SU-DHL-6 (cell line): ENCODE data around the gene COL4A2.

Experiments
- H2AFZ ChIP-seq: fragments of 200-600 bp; sonication (generic); 2 replicates; pipeline ENCODE4 v1.6.1; 2014; ENCODE audit warnings: low read depth, mild to moderate bottlenecking, moderate library complexity, mixed read lengths, antibody characterized with exemption, low read length; ENCODE audit not compliant: severe bottlenecking
- H3F3A ChIP-seq: fragments of 200-600 bp; shearing (Covaris generic); 2 replicates; pipeline ENCODE4 v1.6.0; 2016; ENCODE audit warnings: antibody characterized with exemption, mild to moderate bottlenecking; ENCODE audit not compliant: insufficient read depth
- H3K27ac ChIP-seq: fragments of 200-600 bp; sonication (generic); 2 replicates; pipeline ENCODE4 v1.5.1; 2016; ENCODE audit warnings: low read depth, mild to moderate bottlenecking, low read length, moderate library complexity, mixed read lengths
- H3K27me3 ChIP-seq: fragments of 200-600 bp; sonication (generic), shearing (Covaris generic); 2 replicates; pipeline ENCODE4 v1.6.0; 2014; ENCODE audit warnings: mild to moderate bottlenecking, low read length
- H3K36me3 ChIP-seq: fragments of 200-600 bp; sonication (generic); 2 replicates; pipeline ENCODE4 v1.6.1; 2014; ENCODE audit warnings: mild to moderate bottlenecking, low read length, mixed read lengths
- H3K4me2 ChIP-seq: fragments of 300-600, 200-600 bp; shearing (Covaris generic), sonication (generic); 2 replicates; pipeline ENCODE4 v1.6.0; 2014; ENCODE audit warnings: low read length, low read depth, mild to moderate bottlenecking; ENCODE audit not compliant: poor library complexity, severe bottlenecking
- H3K4me3 ChIP-seq: fragments of 200-600 bp; sonication (generic); 2 replicates; pipeline ENCODE4 v1.5.1; 2014; ENCODE audit warnings: antibody characterized with exemption, low read length, mild to moderate bottlenecking, mixed read lengths; ENCODE audit not compliant: insufficient read depth, poor library complexity, severe bottlenecking
- H3K79me2 ChIP-seq: fragments of 200-600 bp; sonication (generic); 2 replicates; pipeline ENCODE4 v1.6.1; 2014; ENCODE audit warnings: mild to moderate bottlenecking, low read length, moderate library complexity; ENCODE audit not compliant: insufficient read depth
- H3K9ac ChIP-seq: fragments of 200-600 bp; sonication (generic); 2 replicates; pipeline ENCODE4 v1.7.0; 2014; ENCODE audit warnings: mild to moderate bottlenecking, low read length
- H3K9me2 ChIP-seq: fragments of 200-600 bp; sonication (generic); replicated peaks from 2 replicates; pipeline ENCODE4 v1.6.1; 2014; ENCODE audit warnings: low read length; ENCODE audit not compliant: insufficient read depth
- H3K9me3 ChIP-seq: fragments of 200-600 bp; sonication (generic); 2 replicates; pipeline ENCODE4 v1.6.1; 2014; ENCODE audit warnings: low read length, mixed read lengths; ENCODE audit not compliant: insufficient read depth
- H4K20me1 ChIP-seq: fragments of 200-600 bp; sonication (generic); 2 replicates; pipeline ENCODE4 v1.6.1; 2014; ENCODE audit warnings: low read depth, mild to moderate bottlenecking, antibody characterized with exemption, low read length, moderate library complexity, mixed read lengths
- EZH2phosphoT487 ChIP-seq: fragments of 200-600 bp; sonication (generic), shearing (Covaris generic); conservative IDR thresholded peaks from 2 replicates; pipeline ENCODE4 v1.6.1; 2018; ENCODE audit warnings: mild to moderate bottlenecking, antibody characterized with exemption, low read length, moderate library complexity, mixed read lengths
- TF ChIP-seq, protein P1 (sequence below): fragments of 200-600 bp; sonication (generic); IDR thresholded peaks from one replicate; pipeline ENCODE4 v1.5.1; 2017; ENCODE audit warnings: antibody characterized with exemption, mild to moderate bottlenecking, low read length, moderate library complexity; ENCODE audit not compliant: insufficient read depth, poor library complexity, severe bottlenecking

COL4A2 gene

DNA sequence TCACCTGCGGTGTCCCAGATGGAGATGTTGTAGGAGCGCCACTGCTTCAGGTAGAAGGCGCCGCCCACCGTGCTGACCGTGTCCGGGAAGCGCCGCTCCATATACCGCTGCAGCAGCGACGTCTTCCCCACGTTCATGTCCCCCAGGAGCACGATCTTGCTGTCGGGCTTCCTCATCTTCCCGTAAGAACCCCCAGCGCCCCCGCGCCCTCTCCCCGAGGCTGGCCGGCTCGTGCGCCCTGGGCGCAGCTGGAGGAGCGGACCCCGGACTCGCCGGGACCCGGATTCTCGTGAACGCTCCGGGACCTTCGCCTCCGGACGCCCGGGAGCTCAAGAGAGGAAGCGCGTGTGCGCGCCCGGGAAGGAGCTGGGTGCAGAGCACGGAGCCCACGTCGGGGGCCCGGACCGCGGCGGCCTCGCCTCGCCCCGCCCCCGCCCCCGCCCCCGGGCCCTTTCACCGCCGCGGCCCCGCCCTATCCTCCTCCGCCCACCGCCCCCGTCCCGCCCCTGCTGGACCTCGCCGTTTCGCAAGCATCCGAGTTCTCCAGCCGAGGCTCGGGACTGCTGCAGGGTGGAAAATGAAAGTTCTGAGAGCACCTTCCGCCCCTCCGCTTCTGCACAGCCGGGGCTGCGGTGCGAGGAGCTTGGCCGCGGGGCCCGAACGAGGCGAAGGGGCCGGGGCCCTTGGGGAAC, 254.4 kb downstream of the COL4A2 start, which contains the start of gene RAB20:
Gene RAB20 (minus strand): TSS at position 379 of the 692 bp plus-strand sequence. CDS start 203 bp downstream, at position 176.
- Histone ChIP-seq H3K79me2 (no peaks in the 10 kb centered on the region), H3K9me2 (no peaks in the 10 kb centered on the region), H3F3A (no peaks in the 10 kb centered on the region), H3K27ac (no peak within 1 kb of the TSS), H3K36me3 (no peaks in the 10 kb centered on the region), H3K27me3 (no peaks in the 10 kb centered on the region), H3K9me3 (no peaks in the 10 kb centered on the region), H4K20me1 (no peaks in the 10 kb centered on the region), H3K9ac (no peak within 1 kb of the TSS), H3K4me2 (peak within 1 kb of the TSS; percentile 33), H2AFZ (no peak within 1 kb of the TSS), H3K4me3 (no peak within 1 kb of the TSS)
- TF ChIP-seq, protein P1, sequence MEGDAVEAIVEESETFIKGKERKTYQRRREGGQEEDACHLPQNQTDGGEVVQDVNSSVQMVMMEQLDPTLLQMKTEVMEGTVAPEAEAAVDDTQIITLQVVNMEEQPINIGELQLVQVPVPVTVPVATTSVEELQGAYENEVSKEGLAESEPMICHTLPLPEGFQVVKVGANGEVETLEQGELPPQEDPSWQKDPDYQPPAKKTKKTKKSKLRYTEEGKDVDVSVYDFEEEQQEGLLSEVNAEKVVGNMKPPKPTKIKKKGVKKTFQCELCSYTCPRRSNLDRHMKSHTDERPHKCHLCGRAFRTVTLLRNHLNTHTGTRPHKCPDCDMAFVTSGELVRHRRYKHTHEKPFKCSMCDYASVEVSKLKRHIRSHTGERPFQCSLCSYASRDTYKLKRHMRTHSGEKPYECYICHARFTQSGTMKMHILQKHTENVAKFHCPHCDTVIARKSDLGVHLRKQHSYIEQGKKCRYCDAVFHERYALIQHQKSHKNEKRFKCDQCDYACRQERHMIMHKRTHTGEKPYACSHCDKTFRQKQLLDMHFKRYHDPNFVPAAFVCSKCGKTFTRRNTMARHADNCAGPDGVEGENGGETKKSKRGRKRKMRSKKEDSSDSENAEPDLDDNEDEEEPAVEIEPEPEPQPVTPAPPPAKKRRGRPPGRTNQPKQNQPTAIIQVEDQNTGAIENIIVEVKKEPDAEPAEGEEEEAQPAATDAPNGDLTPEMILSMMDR = no peak
- TF ChIP-seq EZH2phosphoT487 = no peak

DNA sequence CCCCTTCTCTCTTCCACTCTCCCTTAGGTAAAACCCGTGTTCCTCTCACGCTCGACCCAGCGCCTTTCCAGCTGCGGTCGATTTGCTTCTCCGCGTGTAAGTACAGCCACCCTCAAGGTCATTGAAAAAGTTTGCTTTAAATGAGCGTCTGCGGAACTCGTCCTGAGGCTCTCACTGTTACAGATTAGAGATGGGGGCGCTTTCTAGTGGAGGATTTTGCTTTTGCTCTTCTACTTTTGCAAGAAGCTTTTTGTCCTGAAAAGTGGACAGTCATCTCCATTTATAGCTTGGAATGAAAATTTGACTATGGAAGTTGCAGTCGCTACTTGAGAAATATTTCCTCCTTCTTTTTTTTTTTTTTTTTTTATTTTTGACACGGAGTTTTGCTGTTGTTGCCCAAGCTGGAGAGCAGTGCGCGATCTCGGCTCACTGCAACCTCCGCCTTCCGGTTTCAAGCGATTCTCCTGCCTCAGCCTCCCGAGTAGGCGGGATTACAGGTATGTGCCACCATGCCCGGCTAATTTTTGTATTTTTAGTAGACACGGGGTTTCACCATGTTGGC, 255.0 kb downstream of the COL4A2 start:
- Histone ChIP-seq H3K79me2 (no peaks in the 10 kb centered on the region), H3K27me3 (no peaks in the 10 kb centered on the region), H3K36me3 (no peaks in the 10 kb centered on the region), H3K9ac (no peak overlapping the region), H3K27ac (no peak overlapping the region), H3K4me2 (peak overlapping the region; percentile 33), H4K20me1 (no peaks in the 10 kb centered on the region), H3K4me3 (no peak overlapping the region), H3F3A (no peaks in the 10 kb centered on the region), H3K9me2 (no peaks in the 10 kb centered on the region), H2AFZ (no peak overlapping the region), H3K9me3 (no peaks in the 10 kb centered on the region)
- TF ChIP-seq, protein P1 = no peak
- no peak for TF ChIP-seq EZH2phosphoT487
